HG03066 (cell line): ENCODE results near the gene GTF3C4.

Experiments
- ATAC-seq: cut with Tn5 transposase; IDR thresholded peaks from one replicate; pipeline ENCODE4 v1.9.1; 2021; ENCODE audit warnings: low read depth; ENCODE audit not compliant: unreplicated experiment

The GTF3C4 gene

GRCh38 chr9:132646726-132647125, 23.5 kb upstream of the GTF3C4 start:
- no peak for ATAC-seq

GRCh38 chr9:132647355-132647754, 22.9 kb upstream of the GTF3C4 start:
- no peak for ATAC-seq

- ATAC-seq: no peak
Observed at GRCh38 chr9:132647806-132648205, 22.5 kb upstream of the GTF3C4 start.

- no peak for ATAC-seq
Observed at GRCh38 chr9:132648283-132648682, 22.0 kb upstream of the GTF3C4 start.

GRCh38 chr9:132648685-132649084, 21.6 kb upstream of the GTF3C4 start:
- ATAC-seq: no peak

GRCh38 chr9:132651259-132651658, 19.0 kb upstream of the GTF3C4 start:
- ATAC-seq: no peak

- no peak for ATAC-seq
Observed at GRCh38 chr9:132656299-132656698, 14.0 kb upstream of the GTF3C4 start.

GRCh38 chr9:132662152-132662945, 7.9 kb upstream of the GTF3C4 start:
- no peak for ATAC-seq

GRCh38 chr9:132663117-132663516, 7.1 kb upstream of the GTF3C4 start:
- no peak for ATAC-seq

GRCh38 chr9:132663851-132664250, 6.4 kb upstream of the GTF3C4 start:
- ATAC-seq: no peak

- ATAC-seq: no peak
Observed at GRCh38 chr9:132669319-132669697, 956 bp upstream of the GTF3C4 start.

GRCh38 chr9:132669698-132670456, 387 bp upstream of the GTF3C4 start, which contains the start of gene DDX31:
Gene DDX31, minus strand, starts transcription at chr9:132669983. Its CDS starts 49 bp downstream, at chr9:132669934.
- ATAC-seq: peak; percentile 64

- ATAC-seq: no peak
Observed at GRCh38 chr9:132671620-132672412, 1.6 kb downstream of the GTF3C4 start.

GRCh38 chr9:132672413-132672690, 2.1 kb downstream of the GTF3C4 start:
- no peak for ATAC-seq

GRCh38 chr9:132673355-132673754, 3.1 kb downstream of the GTF3C4 start:
- ATAC-seq: no peak

- no peak for ATAC-seq
Observed at GRCh38 chr9:132674485-132674884, 4.2 kb downstream of the GTF3C4 start.

GRCh38 chr9:132677976-132678375, 7.7 kb downstream of the GTF3C4 start:
- no peak for ATAC-seq

GRCh38 chr9:132679946-132680625, 9.8 kb downstream of the GTF3C4 start:
- ATAC-seq: no peak

GRCh38 chr9:132681561-132681960, 11.3 kb downstream of the GTF3C4 start:
- ATAC-seq: no peak

- no peak for ATAC-seq
Observed at GRCh38 chr9:132683873-132684272, 13.6 kb downstream of the GTF3C4 start.

GRCh38 chr9:132690696-132691095, 20.4 kb downstream of the GTF3C4 start:
- ATAC-seq: no peak
